Kidney glomerular epithelial cell (primary cell): ENCODE results near the gene AVPR2.
A peak's percentile ranks its signal among the peaks of the same experiment; 100 is the strongest.

Experiments used
- DNase-seq: peaks from one replicate; lab custom pipeline; 2025; lab: John Stamatoyannopoulos, UW

The AVPR2 gene

DNA sequence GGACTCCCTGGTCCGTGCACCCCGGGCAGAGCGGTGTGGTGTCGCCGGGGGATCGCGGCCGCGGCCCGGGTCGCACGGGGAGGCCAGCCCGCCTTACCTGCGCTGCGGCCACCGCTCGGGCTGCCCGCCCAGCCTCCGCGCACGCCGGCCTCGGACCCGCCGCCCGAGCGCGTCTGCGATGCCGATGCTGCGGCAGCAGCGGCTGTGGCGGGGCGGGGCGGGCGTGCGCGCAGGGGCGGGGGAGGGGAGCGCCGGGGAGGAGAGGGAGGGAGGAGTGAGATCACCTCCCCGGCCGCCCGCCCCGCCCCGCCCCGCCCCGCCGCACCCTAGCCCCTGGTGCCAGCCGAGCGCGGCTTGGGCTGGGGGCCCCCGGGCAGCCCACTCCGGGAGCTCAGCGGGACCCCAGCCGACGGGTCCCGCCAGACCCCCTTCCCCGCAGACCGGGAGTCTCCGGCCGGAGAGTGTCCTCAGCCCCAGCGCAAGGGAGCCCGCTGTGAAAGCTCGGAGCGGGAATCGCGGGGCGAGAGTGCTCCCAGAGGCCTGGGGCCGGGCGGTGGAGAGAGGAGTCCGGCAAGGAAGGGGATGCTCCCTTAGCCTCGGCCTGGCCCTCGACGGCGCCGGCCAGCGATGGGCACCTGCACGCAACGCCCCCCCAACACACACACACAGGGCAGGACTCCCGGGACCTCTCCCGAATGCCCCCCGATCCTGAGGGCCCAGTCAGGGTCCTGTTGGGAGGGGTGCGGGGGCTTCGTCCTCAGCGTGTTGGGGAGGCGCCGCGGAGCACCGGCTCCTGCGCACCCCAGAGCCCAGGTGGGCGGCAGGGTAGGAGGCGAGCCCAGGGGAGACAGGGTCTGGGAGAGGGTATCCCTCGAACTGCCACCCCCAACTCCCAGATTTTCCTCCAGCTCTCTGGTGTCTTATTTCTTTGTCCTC lies 18.2 kb upstream of the AVPR2 start, which contains the start of gene L1CAM:
Gene L1CAM, minus strand, starts transcription at position 206 of the 936 bp plus-strand sequence. CDS start 10,337 bp downstream, outside the sequence.
- DNase-seq, result no peak

DNA sequence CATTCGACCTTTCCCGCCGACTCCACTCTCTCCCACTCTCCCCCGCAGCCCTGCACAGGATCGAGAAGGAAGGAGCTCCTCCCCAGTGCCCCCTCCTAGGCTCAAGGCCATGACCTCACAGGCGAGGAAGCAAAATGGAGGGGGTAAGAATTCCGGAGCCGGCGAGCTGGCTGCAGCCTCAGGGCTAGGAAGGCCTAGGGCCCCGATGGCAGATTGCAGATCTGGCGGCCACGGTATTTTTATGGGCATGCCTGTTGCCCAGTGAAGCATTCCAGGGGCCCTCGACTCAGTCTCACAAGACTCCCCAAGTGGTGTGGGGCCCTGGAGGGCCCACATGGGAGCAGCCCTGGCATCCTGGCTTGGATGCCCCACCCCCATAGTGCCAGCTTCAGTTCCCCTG lies 17.6 kb upstream of the AVPR2 start:
- no peak for DNase-seq

DNA sequence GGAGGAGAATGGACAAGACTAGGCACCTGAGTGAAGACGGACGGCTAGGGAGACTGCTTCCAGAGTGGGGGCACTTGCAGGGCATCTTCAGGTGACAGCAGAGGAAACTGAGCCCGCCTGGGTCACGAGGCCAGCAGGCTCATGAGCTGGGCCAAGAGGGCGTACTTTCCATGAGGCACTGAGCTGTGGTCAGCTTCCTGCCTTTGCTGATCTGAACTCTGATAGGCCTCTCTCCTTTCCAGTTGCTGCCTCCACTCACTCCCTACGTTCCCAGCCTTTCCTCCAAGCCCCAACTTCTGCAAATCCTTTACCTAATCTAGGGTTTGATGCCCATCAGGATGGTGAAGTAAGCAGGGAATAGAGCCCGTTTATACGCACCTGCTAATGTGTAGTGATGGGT lies 17.1 kb upstream of the AVPR2 start:
- DNase-seq, result no peak

DNA sequence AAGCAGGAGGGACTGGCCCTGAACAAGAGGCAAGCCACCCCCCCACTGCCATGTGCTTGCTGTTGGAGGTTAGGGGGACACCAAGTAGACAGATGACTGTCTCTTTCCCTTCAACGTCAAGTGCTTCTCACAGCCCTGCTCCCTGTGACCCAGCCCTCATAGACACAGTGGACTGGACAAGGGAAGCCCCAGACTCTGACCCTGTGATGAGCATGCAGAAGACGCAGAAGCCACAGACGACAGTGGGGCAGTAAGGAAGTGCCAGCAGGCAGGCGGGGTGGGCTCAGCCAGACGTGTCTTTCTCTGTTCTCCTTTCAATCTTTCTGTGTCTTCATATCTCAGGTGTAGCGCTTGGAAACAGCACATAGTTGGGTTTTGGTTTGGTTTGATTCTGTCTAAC lies 16.1 kb upstream of the AVPR2 start:
- no peak for DNase-seq

DNA sequence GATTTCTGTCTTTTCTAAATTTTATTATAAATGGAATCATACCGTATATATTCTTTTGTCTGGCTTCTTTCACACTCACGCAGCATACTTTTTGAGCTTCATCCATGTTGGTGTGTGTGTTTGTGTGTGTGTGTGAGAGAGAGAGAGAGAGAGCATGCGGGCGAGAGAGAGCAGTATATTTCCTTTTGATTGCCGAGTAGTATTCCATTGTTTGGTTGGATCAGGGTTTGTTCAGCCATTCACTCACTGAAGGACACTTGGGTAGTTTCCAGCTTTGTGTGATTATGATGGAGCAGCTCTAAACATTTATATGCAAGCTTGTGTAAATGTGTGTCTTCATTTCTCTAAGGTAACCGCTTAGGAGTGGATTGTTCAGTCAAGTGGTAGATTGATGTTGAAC lies 15.3 kb upstream of the AVPR2 start:
- no peak for DNase-seq

DNA sequence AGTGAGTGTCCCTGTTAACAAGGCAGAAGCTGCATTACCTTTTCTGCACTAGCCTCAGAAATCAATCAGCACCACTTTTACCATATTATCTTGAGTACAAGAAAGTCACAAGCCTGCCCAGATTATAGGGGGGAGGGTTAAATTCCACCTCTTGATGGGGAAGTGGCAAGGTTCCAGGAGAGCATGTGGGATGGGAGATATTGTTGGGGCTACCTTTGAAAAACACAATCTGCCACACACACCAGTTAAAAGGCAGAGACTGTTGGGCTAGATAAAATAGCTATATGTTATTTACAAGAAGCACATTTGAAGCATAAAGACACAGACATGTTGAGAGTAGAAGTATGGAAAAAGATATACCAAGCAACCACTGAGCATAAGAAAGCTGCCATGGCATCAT lies 6.6 kb upstream of the AVPR2 start:
- no peak for DNase-seq

DNA sequence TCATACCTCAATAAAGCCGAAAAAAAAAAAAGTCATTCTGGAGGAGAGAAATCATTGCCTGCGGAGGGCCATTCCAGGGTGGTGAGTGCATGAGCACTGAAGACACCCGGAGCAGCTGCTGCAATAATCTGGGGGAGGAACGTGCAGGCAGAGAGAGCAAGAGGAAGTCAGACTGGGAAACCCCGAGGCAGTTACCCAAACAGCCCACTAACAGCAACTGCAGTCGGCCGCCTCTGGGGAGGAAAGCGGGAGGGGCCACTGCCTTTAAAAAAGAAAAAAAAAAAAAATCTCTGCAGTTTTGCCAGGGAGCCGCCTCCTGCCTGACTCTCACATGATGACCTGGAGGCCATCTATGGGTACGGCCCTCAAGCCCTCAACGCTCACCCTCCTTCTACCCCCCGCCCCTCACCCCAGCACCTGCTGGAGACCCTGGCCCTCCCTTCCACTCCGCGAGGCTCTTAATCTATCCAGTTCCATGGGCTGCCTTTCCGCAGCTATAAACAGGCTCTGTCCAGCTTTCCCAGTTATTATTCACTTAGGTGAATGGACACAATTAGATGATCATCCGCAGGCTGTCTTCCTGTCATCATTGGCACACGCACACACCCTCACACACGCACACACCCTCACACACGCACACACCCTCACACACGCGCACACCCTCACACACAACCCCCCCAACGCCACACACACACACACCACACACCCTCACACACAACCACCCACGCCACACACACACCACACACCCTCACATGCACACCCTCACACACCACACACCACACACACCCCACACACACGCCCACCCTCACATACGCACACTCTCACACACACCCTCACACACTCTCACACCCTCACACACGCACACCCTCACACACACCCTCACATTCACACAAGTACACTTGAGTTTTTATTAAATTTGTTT lies 3.4 kb upstream of the AVPR2 start:
- peak; percentile 75 for DNase-seq

DNA sequence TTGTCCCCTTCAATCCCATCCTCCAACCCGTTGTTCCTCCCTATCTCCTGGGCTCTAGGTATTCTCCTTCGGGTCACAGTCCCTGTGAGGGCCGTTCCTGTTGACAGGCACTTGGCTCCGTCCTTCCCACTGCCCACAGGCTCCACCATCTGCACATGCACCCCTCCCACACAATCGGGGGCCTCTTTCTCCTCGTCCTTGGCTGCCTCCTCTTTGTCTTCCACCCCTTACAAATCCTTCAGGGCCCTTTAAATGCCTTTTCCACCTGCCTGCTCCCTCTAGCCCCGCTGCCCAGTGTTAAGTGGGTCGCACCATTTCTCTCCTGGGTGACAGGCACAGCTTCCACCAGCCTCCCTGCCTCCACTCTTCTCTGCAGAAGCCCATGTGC lies 2.7 kb upstream of the AVPR2 start:
- DNase-seq, result no peak

DNA sequence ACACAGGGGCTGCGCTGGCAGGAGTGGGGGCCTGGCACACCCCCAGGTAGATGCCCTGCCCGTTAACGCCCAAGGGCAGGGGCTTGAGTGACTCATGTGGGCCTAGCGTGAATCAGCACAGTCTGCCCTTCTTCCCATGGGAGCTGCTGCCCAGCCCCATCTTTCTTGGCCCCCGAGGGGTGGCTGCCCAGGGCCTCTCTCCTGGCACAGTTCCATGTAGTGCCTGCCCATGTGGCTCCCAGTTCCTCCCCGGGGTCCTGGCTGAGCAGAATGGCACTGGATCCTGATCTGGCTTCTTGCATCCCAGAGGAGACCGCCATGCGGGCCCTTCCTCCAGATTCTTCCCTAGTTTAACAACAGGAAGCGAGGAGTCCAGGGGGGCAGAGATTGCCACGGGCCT lies 2.1 kb upstream of the AVPR2 start:
- DNase-seq, result no peak

DNA sequence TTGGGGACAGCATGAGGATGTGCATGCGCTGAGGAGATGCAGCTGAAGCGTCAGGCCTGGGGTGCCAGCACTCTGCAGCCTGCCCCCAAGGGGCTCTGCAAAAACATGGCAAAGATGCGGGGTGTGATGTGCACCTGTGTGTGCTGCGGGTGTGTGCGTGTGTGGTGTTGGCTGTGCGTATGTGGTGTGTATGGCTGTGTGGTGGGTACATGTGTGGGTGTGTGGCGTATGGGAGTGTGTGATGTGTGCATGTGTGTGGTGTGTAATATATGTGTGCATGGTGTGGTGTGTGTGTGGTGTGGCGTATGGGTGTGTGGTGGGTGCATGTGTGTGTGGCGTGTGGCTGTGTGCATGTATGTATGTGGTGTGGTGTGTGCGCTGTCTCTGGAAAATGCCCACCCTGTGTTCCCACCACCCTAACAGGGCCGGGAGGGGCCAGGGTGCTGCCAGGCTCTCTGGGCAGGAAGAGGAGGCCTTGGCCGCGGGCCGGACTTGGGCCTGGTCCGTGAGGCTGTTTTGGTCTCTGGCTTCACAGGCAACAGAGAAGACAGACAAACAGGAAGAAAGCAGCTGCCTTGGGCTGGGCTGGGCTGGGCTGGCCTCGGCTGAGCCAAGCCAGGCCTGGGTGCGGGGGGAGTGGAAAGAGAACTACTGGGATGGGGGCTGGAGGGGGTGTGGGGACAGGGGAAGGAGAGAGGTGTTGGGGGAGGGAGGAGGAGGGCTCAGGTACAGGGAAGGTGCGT lies 1.1 kb upstream of the AVPR2 start:
- DNase-seq, result no peak

DNA sequence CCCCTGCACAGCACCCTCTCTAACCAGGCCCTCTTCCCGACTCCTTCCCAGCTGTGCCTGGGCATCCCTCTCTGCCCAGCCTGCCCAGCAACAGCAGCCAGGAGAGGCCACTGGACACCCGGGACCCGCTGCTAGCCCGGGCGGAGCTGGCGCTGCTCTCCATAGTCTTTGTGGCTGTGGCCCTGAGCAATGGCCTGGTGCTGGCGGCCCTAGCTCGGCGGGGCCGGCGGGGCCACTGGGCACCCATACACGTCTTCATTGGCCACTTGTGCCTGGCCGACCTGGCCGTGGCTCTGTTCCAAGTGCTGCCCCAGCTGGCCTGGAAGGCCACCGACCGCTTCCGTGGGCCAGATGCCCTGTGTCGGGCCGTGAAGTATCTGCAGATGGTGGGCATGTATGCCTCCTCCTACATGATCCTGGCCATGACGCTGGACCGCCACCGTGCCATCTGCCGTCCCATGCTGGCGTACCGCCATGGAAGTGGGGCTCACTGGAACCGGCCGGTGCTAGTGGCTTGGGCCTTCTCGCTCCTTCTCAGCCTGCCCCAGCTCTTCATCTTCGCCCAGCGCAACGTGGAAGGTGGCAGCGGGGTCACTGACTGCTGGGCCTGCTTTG lies 1.1 kb downstream of the AVPR2 start:
- no peak for DNase-seq

DNA sequence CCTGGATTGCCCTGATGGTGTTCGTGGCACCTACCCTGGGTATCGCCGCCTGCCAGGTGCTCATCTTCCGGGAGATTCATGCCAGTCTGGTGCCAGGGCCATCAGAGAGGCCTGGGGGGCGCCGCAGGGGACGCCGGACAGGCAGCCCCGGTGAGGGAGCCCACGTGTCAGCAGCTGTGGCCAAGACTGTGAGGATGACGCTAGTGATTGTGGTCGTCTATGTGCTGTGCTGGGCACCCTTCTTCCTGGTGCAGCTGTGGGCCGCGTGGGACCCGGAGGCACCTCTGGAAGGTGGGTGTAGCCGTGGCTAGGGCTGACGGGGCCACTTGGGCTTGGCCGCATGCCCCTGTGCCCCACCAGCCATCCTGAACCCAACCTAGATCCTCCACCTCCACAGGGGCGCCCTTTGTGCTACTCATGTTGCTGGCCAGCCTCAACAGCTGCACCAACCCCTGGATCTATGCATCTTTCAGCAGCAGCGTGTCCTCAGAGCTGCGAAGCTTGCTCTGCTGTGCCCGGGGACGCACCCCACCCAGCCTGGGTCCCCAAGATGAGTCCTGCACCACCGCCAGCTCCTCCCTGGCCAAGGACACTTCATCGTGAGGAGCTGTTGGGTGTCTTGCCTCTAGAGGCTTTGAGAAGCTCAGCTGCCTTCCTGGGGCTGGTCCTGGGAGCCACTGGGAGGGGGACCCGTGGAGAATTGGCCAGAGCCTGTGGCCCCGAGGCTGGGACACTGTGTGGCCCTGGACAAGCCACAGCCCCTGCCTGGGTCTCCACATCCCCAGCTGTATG lies 1.8 kb downstream of the AVPR2 start:
- DNase-seq, result no peak

DNA sequence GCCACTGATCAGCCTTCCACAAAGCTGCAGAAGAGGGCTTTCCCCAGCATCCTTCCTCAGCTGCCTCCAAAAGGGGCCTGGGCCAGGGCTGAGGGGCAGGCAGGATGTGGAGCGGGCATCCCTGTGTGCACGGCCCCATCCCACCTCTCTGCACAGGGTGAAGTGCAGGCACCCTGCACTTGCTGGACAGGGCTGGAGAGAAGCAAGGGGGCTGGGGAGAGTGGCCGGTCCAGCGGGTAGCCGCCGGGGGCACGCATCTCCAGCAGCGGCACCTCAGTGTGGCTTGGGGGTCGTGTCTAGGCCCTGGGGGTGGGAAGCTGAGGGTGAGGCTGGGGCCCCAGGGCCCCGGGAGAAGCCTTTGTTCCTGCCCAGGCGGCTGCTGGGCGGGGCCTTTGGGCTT lies 3.0 kb downstream of the AVPR2 start:
- no peak for DNase-seq

DNA sequence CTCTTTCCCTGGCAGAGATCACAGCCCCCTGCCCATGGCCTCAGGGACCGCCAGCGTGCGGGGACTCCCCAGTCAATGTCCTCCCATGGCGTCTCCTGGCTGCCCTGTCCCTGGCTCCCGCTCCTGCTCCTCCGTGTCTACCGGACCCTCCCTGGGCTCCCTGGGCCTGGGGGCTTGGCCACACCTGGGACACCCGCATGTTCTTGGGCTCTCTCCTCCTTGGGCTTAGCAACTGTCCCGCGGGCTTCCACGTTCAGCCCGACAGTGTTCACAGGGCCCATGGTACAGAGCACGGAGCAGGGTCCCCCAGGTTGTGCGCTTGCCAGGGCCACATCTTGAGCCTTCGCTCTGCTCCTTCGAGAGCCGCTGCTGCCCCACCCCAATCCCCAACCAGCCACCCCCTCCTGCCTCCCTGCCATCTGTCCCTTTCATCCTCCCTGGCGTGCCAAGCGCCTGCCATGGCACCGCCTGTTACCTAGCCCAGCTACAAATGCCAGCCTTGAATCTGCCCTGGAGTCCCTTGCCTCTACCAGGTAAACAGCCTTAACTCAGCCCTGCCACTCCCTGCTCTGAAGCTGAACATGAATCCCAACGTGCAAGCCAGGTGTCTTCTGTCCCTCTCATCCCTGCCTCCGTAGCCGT lies 3.9 kb downstream of the AVPR2 start:
- DNase-seq, result no peak

DNA sequence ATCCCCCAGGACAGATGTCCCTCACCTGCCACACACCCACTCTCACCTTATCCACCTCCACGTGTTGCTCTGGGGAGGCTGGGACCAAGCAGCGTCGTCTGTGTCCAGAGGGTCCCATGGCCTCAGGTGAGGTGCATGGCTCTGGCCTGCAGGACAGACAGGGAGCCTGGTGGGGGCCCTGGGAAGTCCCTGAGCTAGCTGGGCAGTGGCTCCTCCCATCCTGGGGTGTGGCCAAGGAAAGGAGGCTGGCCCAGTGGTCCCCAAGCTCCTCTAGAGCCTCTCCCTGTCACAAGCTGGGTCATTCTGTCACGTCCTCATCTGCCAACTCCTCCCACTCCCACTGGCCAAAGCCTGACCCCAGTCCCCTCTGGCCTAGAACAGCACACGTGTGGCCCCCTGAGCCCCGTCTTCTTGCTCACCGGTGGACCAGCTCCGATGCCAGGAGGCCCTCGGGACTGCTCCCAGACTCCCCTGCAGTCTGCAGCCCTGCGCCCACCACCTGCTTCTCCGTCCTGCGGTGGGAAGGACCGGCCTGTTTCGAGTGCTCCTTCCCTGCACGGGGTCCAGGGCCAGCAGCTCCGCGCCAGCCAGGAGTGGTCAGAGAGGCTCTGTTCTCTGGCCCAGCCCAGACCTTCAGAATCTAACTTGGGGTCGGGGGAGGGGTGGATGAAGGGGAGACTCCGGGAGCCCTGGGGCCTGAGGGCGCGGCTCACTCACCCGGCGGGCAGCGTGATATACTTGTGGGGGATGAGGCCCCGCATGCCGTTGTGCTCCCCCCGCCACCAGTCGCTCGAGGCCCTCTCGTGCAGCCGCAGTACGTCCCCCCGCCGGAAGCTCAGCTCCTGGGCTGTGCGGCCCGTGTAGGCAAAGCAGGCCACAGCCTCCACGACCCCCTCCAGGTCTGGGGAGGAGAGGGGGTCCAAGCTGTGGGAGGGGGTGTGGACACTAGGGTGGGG lies 4.8 kb downstream of the AVPR2 start:
- no peak for DNase-seq

DNA sequence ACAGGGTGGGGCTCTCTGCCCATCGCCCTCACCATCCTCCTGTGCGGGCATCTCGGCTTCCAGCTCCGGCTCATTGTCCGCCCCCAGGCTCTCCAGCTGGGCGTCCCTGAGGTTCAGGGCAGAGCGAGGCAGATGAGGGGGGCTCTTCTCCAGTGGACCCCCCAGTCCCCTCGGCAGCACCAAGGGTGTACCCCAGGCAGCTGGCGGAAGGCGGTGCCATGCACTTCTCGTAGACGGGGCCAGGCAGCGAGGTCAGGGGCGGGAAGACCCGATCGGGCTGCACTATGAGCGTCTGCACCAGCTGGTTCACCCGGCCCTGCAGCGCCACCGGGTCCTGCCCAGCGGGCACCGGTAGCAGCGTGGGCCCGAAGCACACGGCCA lies 5.5 kb downstream of the AVPR2 start:
- DNase-seq, result no peak

DNA sequence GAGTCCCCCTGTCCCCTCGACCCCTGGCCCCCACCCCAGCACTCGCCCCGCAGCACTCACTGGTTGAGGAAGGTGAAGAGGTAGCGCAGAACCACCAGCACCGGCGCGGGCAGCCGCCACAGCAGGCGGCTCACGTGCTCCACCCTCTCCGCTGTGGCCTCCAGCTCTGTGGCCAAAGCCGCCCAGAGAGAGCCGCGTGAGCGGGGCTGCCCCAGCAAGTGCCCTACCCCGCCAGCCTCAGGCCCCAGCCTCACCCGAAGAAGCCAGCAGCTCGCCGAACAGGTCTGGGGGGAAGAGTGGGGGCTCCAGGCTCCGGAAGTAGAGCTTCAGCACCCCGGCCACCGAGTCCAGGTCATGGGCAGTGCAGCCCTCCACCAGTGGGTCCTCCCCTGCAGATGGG lies 6.0 kb downstream of the AVPR2 start:
- DNase-seq, result no peak

DNA sequence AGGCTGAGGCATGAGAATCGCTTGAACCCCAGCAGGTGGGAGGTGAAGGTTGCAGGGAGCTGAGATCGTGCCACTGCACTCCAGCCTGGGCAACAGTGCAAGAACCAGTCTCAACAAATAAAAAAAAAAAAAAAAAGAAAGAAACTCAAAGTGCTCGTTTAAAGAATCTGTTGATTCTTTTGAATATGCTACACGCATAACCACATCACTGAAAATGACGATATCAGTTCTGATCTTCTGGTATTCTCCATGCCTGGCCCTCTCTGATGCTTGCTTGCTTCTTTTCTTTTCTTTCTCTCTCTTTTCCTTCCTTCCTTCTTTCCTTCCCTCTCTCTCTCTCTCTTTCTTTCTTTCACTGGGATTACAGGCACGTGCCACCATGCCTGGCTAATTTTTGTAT lies 7.3 kb downstream of the AVPR2 start:
- no peak for DNase-seq

DNA sequence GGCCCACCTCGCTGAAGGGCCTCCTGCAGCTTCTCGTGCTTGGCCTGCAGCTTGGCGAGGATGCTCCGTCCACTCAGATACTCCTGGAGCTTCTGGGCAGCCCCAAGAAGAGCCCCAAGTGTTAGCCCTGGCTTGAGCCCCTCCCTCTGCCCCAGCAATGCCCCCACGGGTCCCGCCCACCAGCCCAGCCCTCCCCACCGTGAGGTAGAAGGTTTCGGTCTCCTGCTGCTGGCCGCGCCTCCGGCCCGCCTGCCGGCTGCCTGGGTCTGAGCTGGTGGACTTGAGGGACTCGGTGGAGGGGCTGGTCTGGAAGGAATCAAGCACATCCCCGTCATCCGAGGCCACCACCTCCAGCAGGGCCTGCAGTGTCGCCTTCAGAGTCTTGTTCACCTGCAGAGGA lies 8.7 kb downstream of the AVPR2 start:
- DNase-seq, result no peak
